Dedifferentiated amniotic fluid mesenchymal stem cell (primary cell): Measurements from ENCODE around the gene KCND2.
"Not testable (repeated sequence)": the region's sequence is repeated elsewhere in the genome, so short reads cannot be mapped to it uniquely, and the experiment has no call there.

Source experiments
- DNase-seq: peaks from one replicate; pipeline ENCODE4 v3.0.0-alpha.2; 2016; ENCODE audit errors: extremely low spot score

KCND2 gene

GRCh38 chr7:120587243-120587642 lies 314.3 kb downstream of the KCND2 start:
- no peak for DNase-seq

GRCh38 chr7:120588416-120588815 lies 315.4 kb downstream of the KCND2 start:
- DNase-seq, result no peak

DNA sequence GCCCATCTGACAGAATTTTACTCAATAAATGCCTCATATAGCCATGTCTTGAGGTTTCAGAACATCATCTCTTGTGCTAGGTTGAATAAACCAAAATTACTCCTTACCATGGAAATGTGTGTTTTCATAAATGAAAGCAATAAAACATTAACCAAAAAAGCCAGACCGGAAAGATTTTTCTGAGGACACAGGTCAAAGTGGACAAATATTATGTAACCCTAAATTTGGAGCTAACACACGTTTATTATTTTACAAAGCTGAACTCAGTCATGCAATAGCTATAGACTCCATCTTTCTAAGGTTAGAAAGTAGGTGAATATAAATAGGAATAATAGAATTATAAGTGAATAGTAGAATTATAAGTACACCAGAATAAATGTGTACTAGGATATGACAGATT lies 315.9 kb downstream of the KCND2 start:
- no peak for DNase-seq

DNA sequence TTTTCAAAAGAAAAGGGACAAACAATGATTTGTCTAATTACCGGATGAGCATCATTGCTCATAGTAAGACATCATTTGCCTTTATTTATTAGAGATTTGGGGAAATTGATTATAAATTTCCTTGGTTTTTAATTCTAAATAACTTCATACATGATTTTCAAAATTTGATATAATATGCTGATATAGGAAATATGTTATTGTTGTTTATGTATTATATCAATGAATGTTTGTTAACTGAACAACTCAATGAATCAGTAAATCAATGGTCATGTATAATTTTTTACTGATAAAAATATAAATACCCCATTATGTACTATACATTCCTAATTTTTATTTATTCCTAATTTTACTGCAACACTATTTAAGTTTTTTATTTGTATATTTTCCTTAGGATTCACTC lies 327.6 kb downstream of the KCND2 start:
- DNase-seq, result no peak

DNA sequence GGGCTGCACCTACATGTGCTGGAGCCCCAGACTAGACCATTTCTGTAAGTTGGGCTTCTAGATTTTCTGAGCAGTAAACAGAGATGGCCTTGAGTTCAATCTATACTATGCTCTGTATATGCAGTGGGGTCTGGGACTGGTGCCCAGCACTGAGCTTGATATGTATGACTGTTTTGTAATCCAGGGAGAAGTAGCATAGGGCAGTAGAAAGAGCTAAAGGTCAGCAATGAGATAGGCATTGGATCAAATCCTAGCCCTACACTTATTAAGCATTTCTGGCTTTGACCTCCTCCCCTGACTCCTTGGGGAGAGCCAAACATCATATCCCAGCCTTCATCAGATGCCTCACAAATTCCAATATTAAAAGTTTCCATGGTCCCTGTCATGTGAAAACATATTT lies 330.4 kb downstream of the KCND2 start:
- no peak for DNase-seq

GRCh38 chr7:120609136-120609753 lies 336.3 kb downstream of the KCND2 start:
- DNase-seq, result no peak

DNA sequence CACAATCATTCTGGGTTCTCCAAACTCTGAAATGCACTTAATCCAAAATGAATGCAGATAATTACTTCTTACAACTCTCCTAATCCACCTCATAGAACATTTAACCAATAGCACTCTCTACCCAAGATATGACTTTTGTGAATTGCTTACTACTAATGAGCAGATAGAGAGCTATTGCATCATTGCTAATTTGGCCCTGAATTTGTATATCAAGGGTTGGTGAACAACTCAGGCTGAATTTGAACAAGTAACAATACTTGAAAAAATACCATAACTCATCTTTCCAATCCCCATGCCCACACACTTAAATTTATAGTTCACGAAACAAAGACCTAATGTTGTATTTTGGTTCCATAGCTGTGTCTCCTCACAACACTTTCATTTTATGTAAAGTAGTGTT lies 339.0 kb downstream of the KCND2 start:
- no peak for DNase-seq

- no peak for DNase-seq
Measured at GRCh38 chr7:120615703-120616102, 342.7 kb downstream of the KCND2 start.

DNA sequence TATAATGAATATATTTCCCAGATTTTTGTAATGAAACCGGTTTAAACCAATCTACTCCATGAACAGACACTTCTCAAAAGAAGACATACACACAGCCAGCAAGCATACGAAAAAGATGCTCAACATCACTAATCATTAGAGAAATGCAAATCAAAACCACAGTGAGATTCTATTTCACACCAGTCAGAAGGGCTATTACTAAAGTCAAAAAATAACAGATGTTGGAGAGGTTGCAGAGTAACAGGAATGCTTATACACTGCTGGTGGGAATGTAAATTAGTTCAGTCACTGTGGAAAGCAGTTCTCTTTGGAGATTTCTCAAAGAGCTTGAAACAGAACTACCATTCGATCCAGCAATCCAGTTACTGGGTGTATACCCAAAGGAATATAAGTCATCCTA lies 344.3 kb downstream of the KCND2 start:
- no peak for DNase-seq

DNA sequence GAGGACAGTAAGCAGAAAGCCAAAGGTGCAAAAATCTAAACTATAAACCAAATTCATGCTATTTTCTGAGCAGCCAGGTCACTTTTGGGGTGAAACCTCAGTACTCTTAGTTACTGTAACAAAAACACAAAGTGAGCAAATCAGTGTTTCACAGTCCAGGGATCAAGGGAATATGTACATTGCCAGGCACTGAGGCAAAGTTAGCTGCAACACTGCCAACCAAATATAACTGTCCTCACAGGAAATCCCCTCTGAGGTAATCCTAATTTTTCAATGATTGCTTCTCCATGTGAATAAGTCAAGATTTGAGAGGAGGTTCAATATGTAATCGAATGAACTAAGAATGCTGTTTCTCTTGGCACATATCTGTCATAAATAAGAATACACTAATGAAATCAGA lies 355.3 kb downstream of the KCND2 start:
- DNase-seq, result no peak

GRCh38 chr7:120639884-120640283 lies 366.9 kb downstream of the KCND2 start:
- DNase-seq, result no peak

- no peak for DNase-seq
Measured at GRCh38 chr7:120645966-120646365, 373.0 kb downstream of the KCND2 start.

GRCh38 chr7:120654241-120654640 lies 381.3 kb downstream of the KCND2 start:
- DNase-seq, result no peak

- no peak for DNase-seq
Measured at GRCh38 chr7:120658516-120658915, 385.5 kb downstream of the KCND2 start.

DNA sequence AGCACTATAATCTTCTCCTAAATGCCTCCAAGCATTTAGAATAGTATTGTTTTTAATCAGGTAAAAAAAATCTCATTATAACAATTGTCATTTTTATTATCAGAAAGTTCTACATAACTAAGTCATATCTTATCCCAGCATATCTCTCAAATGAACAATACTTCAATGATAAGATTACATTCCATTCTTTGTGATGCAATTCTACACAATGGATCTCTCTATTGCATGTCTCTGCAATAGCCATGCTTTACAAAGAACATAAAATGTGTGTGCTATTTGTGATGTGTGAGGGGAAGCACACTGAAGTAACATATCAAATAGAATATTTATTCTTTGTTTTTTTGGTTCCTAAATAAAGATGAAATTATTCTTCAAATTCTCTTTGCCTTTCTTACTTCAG lies 389.3 kb downstream of the KCND2 start:
- no peak for DNase-seq

DNA sequence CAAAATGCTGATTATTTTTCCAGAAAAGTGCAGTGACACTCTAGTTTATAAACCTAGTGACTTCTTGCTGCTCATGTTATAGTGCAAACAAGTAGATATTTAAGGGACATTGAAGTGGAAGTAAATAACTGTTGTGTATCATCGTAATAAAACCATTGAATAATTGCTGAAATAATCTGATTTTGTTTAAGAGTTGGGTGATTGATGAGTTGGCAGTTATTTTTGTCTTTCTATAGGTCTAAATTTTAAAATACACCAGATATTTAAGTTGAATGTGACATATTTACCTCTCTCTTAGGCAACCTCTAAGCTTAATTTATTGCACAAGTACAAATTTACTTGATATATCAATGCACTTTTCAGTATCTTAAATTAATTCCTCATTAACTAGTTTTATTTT lies 392.1 kb downstream of the KCND2 start:
- DNase-seq, result no peak

DNA sequence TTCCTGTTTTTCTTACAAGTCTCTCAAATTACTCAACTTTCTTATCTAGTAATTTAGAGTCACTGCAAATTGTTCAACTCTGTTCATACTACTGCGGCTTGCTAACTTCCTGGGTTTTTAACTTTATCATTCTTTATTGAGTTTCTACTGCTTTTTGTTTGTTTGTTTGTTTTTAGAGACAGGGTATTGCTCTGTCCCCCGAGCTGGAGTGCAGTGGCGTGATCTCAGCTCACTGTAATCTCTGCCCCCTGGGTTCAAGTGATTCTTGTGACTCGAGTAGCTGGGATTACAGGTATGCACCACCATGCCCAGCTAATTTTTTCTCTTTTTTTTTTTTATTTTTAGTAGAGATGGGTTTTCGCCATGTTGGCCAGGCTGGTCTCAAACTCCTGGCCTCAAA lies 402.1 kb downstream of the KCND2 start:
- DNase-seq, result no peak

DNA sequence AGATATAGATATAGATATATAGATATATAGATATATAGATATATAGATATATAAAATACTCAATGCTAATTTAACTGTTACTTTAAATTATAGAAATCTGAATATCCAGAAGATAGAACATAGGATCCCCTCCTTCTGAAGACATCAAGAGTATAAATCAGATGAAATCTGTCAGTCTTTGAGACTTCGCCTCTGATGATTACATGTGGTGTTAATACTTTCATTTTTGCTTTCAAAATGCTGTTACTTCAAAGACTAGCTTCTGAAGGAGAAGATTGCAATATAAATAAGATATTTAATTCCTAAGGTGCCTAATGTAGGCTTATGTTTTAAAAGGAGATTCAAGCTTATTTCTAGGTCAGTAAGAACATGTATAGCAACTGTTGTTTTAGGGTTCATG lies 404.6 kb downstream of the KCND2 start:
- DNase-seq, result no peak

- DNase-seq, result no peak
Measured at GRCh38 chr7:120680985-120681384, 408.0 kb downstream of the KCND2 start.

GRCh38 chr7:120684463-120684862 lies 411.5 kb downstream of the KCND2 start:
- no peak for DNase-seq

- no peak for DNase-seq
Measured at GRCh38 chr7:120691915-120692314, 418.9 kb downstream of the KCND2 start.

GRCh38 chr7:120695848-120696247 lies 422.9 kb downstream of the KCND2 start:
- DNase-seq, result no peak

GRCh38 chr7:120700796-120701195 lies 427.8 kb downstream of the KCND2 start:
- DNase-seq, result no peak

DNA sequence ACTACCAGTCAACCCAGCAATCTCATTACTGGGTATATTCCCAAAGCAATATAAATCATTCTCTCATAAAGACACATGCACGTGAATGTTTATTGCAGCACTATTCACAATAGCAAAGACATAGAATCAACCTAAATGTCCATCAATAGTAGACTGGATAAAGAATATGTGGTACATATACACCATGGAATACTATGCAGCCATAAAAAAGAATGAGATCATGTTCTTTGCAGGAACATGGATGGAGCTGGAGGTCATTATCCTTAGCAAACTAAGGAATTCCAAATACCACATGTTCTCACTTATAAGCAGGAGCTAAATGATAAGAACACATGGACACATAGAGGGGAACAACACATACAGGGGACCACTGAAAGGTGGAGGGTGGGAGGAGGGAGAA lies 429.4 kb downstream of the KCND2 start:
- DNase-seq, result not testable (repeated sequence)
